CD4-positive, alpha-beta T cell (primary cell): ENCODE data around the gene CDKN2A. TPM values are rescaled to one million over a fixed set of nuclear protein-coding genes. Genes with fewer than 3 reads are reported as not detected.

ENCODE experiments used
- ATAC-seq: fragments of 200-7000 bp; cut with Tn5 transposase; one replicate; pipeline ENCODE4 v1.10.0; 2022; ENCODE audit warnings: mild to moderate bottlenecking; ENCODE audit not compliant: poor library complexity
- CTCF ChIA-PET: fragments of 350-600 bp; sonication (Branson Sonifier 250); formaldehyde crosslinking; loops from one replicate; lab custom pipeline; 2021; ENCODE audit warnings: antibody characterized with exemption, inconsistent platforms; lab: Charles Lee
- POLR2A ChIA-PET: fragments of 350-600 bp; sonication (Branson Sonifier 250); formaldehyde crosslinking; loops from one replicate; lab custom pipeline; 2021; ENCODE audit warnings: antibody characterized with exemption, inconsistent platforms; lab: Charles Lee
- DNase-seq, 14 experiments: peaks; one replicate each; pipeline ENCODE4 v3.0.0-alpha.2; 2013 to 2020; ENCODE audit warnings: mixed read lengths in 2 of 14
- H3K27ac ChIP-seq, 2 donors: one replicate each; pipeline versions ENCODE4 v1.5.1 to v1.7.0; 2013; ENCODE audit warnings: low read length in 2 of 2, low read depth in 1 of 2, mild to moderate bottlenecking in 1 of 2
- H3K27me3 ChIP-seq, 2 experiments: 1 replicate in 1 of 2; 2 replicates in 1 of 2; pipeline versions ENCODE4 v1.6.1 to v1.7.0; 2013; ENCODE audit warnings: low read length in 2 of 2, control low read depth in 1 of 2, mild to moderate bottlenecking in 1 of 2, moderate library complexity in 1 of 2; ENCODE audit not compliant: insufficient read depth in 2 of 2, control insufficient read depth in 1 of 2
- H3K36me3 ChIP-seq: one replicate; pipeline ENCODE4 v1.6.1; 2013; ENCODE audit warnings: low read length, control low read depth; ENCODE audit not compliant: insufficient read depth
- H3K4me1 ChIP-seq: one replicate; pipeline ENCODE4 v1.6.1; 2013; ENCODE audit warnings: low read length, control low read depth; ENCODE audit not compliant: insufficient read depth
- H3K4me3 ChIP-seq: one replicate; pipeline ENCODE4 v1.5.1; 2013; ENCODE audit warnings: mild to moderate bottlenecking, low read length, moderate library complexity
- H3K9me3 ChIP-seq, 2 experiments: 1 replicate in 1 of 2; 2 replicates in 1 of 2; pipeline versions ENCODE4 v1.6.1 to v1.7.0; 2013; ENCODE audit warnings: low read length in 2 of 2, mild to moderate bottlenecking in 2 of 2, control low read depth in 1 of 2, moderate library complexity in 1 of 2; ENCODE audit not compliant: control insufficient read depth in 1 of 2, insufficient read depth in 1 of 2
- H3K27ac Mint-ChIP-seq: one replicate; pipeline ENCODE4 v1.8.0; 2020; ENCODE audit warnings: mixed read lengths
- H3K27me3 Mint-ChIP-seq: one replicate; pipeline ENCODE4 v1.8.0; 2021; ENCODE audit warnings: mixed read lengths
- H3K36me3 Mint-ChIP-seq: one replicate; pipeline ENCODE4 v1.8.0; 2021; ENCODE audit warnings: low read depth, mixed read lengths
- H3K4me1 Mint-ChIP-seq: one replicate; pipeline ENCODE4 v1.8.0; 2021; ENCODE audit warnings: low read depth, mixed read lengths
- H3K4me3 Mint-ChIP-seq: one replicate; pipeline ENCODE4 v1.8.0; 2020; ENCODE audit warnings: mild to moderate bottlenecking, mixed read lengths
- H3K9me3 Mint-ChIP-seq: one replicate; pipeline ENCODE4 v1.8.0; 2020; ENCODE audit warnings: mixed read lengths
- CTCF ChIP-seq: fragments of 200-600 bp; IDR thresholded peaks from one replicate; pipeline ENCODE4 v1.8.0; 2022; ENCODE audit warnings: antibody characterized with exemption, mild to moderate bottlenecking
- intact Hi-C, 2 experiments: fragments of 100-400 bp; cut with DNase I in 1 of 2; cut with micrococcal nuclease in 1 of 2; formaldehyde crosslinking; loops; one replicate each; pipeline versions ENCODE4 v1.15.1 to v1.9.0; 2023 to 2025; cut with DNase I, micrococcal nuclease
- total RNA-seq, 174 experiments: library from RNA in 2 of 174; stranded (reverse) in 2 of 174; gene quantifications; one replicate each; pipeline ENCODE4 v1.2.3 and lab custom pipeline; 2021 to 2026

The CDKN2A gene
- total RNA-seq, 2 experiments from 2014 or later: 0.71 to 0.89 TPM

- intact Hi-C loops: no loop called here
- H3K27ac ChIP-seq: no peak overlapping the region
- Mint-ChIP-seq H3K9me3 (no peaks in the 10 kb centered on the region), H3K4me1 (peaks cover under 1% of the 10 kb centered on the region), H3K4me3 (no peak overlapping the region), H3K27me3 (peaks cover 85% of the 10 kb centered on the region), H3K27ac (no peak overlapping the region), H3K36me3 (no peaks in the 10 kb centered on the region)
- DNase-seq: no peak
- H3K4me3 ChIP-seq: no peak overlapping the region
- TF ChIP-seq CTCF: no peak
- POLR2A ChIA-PET: no interaction called here
- no peak for ATAC-seq
- H3K36me3 ChIP-seq: no peaks in the 10 kb centered on the region
- CTCF ChIA-PET: interaction anchor here (0.6 kb wide), 1 partner anchor 18 kb away, joined by 3 read pairs; no protein-coding TSS in a partner anchor
- H3K9me3 ChIP-seq: peaks cover 0 to 8% of the 10 kb centered on the region in 2 experiments
- H3K27me3 ChIP-seq: peaks cover 24 to 74% of the 10 kb centered on the region in 2 experiments
- H3K4me1 ChIP-seq: peaks cover 1% of the 10 kb centered on the region
Measured at GRCh38 chr9:21988056-21988990, 5.9 kb downstream of the CDKN2A start.

- intact Hi-C loops: no loop called here
Measured at GRCh38 chr9:21985964-21986667, 8.1 kb downstream of the CDKN2A start.

More at GRCh38 chr9:21985964-21986667, 8.1 kb downstream of the CDKN2A start:
- H3K27me3 ChIP-seq: peaks cover 26 to 82% of the 10 kb centered on the region in 2 experiments
- ATAC-seq (no peak), DNase-seq (no peak)
- peaks cover 98% of the 10 kb centered on the region for H3K27me3 Mint-ChIP-seq
- H3K27ac Mint-ChIP-seq: no peak overlapping the region
- no peaks in the 10 kb centered on the region for H3K4me1 ChIP-seq
- H3K4me1 Mint-ChIP-seq: no peaks in the 10 kb centered on the region
- no peak overlapping the region for H3K27ac ChIP-seq
- ChIA-PET CTCF (interaction anchor here (0.9 to 1.8 kb wide), 3 partner anchors 9 to 22 kb away, joined by 3 to 14 read pairs (median 4); partner anchors contain the start of gene CDKN2B), POLR2A (interaction anchor here (0.7 kb wide), 1 partner anchor 25 kb away, joined by 3 read pairs; no protein-coding TSS in a partner anchor)
- H3K36me3 ChIP-seq: no peaks in the 10 kb centered on the region
- TF ChIP-seq CTCF: no peak
- H3K9me3 ChIP-seq: peaks cover 0 to 8% of the 10 kb centered on the region in 2 experiments
- H3K4me3 Mint-ChIP-seq: no peak overlapping the region
- no peaks in the 10 kb centered on the region for H3K9me3 Mint-ChIP-seq
- no peaks in the 10 kb centered on the region for H3K36me3 Mint-ChIP-seq
- no peak overlapping the region for H3K4me3 ChIP-seq
